ENCODE data around the gene MCMBP. TPM values are rescaled to one million over a fixed set of nuclear protein-coding genes. Genes with fewer than 3 reads are reported as not detected.

The MCMBP gene
- total and polyA plus RNA-seq, 2 donors (not counting 1 experiment from before 2014, with no cell fraction given): 27.1 to 36.0 TPM

GRCh38 chr10:119832951-119833350 lies 39.7 kb downstream of the MCMBP start:
- intact Hi-C loops (cut with micrococcal nuclease): no loop called here
- Histone ChIP-seq H3K4me2 (replicated peaks; ENCODE audit: low read depth, low read length, poor library complexity, severe bottlenecking) (no peak overlapping the region), H2AFZ (ENCODE audit: insufficient read depth, low read depth, low read length, poor library complexity, severe bottlenecking) (no peak overlapping the region), H3K9me3 (ENCODE audit: control extremely low read depth in 1 of 3, control insufficient read depth in 2 of 3, insufficient read depth in 1 of 3, low read length in 2 of 3) (no peaks in the 10 kb centered on the region), H3K9ac (ENCODE audit: low read length) (no peak overlapping the region), H3K36me3 (replicated peaks in 1 of 2; ENCODE audit: control extremely low read depth in 1 of 2, control insufficient read depth in 1 of 2, extremely low read depth in 1 of 2, insufficient read depth in 2 of 2, low read length in 1 of 2) (peaks cover 27 to 88% of the 10 kb centered on the region in 2 experiments), H3K27ac (ENCODE audit: low read length in 2 of 2) (peak overlapping the region in 1 of 2 donors; percentile 47), H3K27me3 (replicated peaks in 1 of 4; ENCODE audit: control extremely low read depth in 1 of 4, control insufficient read depth in 3 of 4, insufficient read depth in 4 of 4, low read length in 3 of 4) (no peaks in the 10 kb centered on the region), H4K20me1 (ENCODE audit: control insufficient read depth, insufficient read depth, low read length, poor library complexity, severe bottlenecking) (no peaks in the 10 kb centered on the region), H3K4me1 (ENCODE audit: control insufficient read depth in 2 of 2, insufficient read depth in 2 of 2, low read length in 2 of 2) (no peaks in the 10 kb centered on the region), H3K4me3 (ENCODE audit: control extremely low read depth in 1 of 5, extremely low read depth in 1 of 5, insufficient read depth in 1 of 5, low read depth in 2 of 5, low read length in 4 of 5) (no peak overlapping the region), H3K79me2 (ENCODE audit: control insufficient read depth, insufficient read depth, low read length) (no peaks in the 10 kb centered on the region)
- POLR2A ChIA-PET: no interaction called here
- Mint-ChIP-seq H3K27ac (no peak overlapping the region), H3K27me3 (no peaks in the 10 kb centered on the region), H3K4me1 (no peaks in the 10 kb centered on the region), H3K4me3 (no peak overlapping the region), H3K9me3 (ENCODE audit: insufficient read depth) (no peaks in the 10 kb centered on the region)
- CTCF ChIA-PET: no interaction called here
- TF ChIP-seq EZH2 (IDR thresholded peaks at IDR 0.05; ENCODE audit: borderline replicate concordance, insufficient read depth, low read depth, low read length, poor library complexity, severe bottlenecking): no peak
- DNase-seq: no peak
- WGBS (ENCODE audit: insufficient coverage): no CpG with 5 or more reads among the region's 2 CpGs
- no peak for ATAC-seq (ENCODE audit: low read depth)

GRCh38 chr10:119831656-119832055 lies 41.0 kb downstream of the MCMBP start:
- Histone ChIP-seq H3K27me3 (replicated peaks in 1 of 4; ENCODE audit: control extremely low read depth in 1 of 4, control insufficient read depth in 3 of 4, insufficient read depth in 4 of 4, low read length in 3 of 4) (no peaks in the 10 kb centered on the region), H3K36me3 (replicated peaks in 1 of 2; ENCODE audit: control extremely low read depth in 1 of 2, control insufficient read depth in 1 of 2, extremely low read depth in 1 of 2, insufficient read depth in 2 of 2, low read length in 1 of 2) (peaks cover 35 to 79% of the 10 kb centered on the region in 2 experiments), H3K9ac (ENCODE audit: low read length) (no peak overlapping the region), H3K79me2 (ENCODE audit: control insufficient read depth, insufficient read depth, low read length) (no peaks in the 10 kb centered on the region), H4K20me1 (ENCODE audit: control insufficient read depth, insufficient read depth, low read length, poor library complexity, severe bottlenecking) (no peaks in the 10 kb centered on the region), H3K9me3 (ENCODE audit: control extremely low read depth in 1 of 3, control insufficient read depth in 2 of 3, insufficient read depth in 1 of 3, low read length in 2 of 3) (no peaks in the 10 kb centered on the region), H3K4me2 (replicated peaks; ENCODE audit: low read depth, low read length, poor library complexity, severe bottlenecking) (no peak overlapping the region), H3K4me1 (ENCODE audit: control insufficient read depth in 2 of 2, insufficient read depth in 2 of 2, low read length in 2 of 2) (no peaks in the 10 kb centered on the region), H2AFZ (ENCODE audit: insufficient read depth, low read depth, low read length, poor library complexity, severe bottlenecking) (no peak overlapping the region), H3K27ac (ENCODE audit: low read length in 2 of 2) (no peak overlapping the region), H3K4me3 (ENCODE audit: control extremely low read depth in 1 of 5, extremely low read depth in 1 of 5, insufficient read depth in 1 of 5, low read depth in 2 of 5, low read length in 4 of 5) (no peak overlapping the region)
- POLR2A ChIA-PET: no interaction called here
- CTCF ChIA-PET: interaction anchor here (0.6 kb wide), 1 partner anchor 284 kb away, joined by 3 read pairs; no protein-coding TSS in a partner anchor
- H3K4me3 Mint-ChIP-seq: no peak overlapping the region
- ATAC-seq (ENCODE audit: low read depth): no peak
- intact Hi-C loops (cut with micrococcal nuclease): no loop called here
- H3K27ac Mint-ChIP-seq: peak overlapping the region; percentile 26
- H3K4me1 Mint-ChIP-seq: no peaks in the 10 kb centered on the region
- 99% methylated on average over 7 of the region's 11 CpGs for WGBS (ENCODE audit: insufficient coverage)
- no peaks in the 10 kb centered on the region for H3K27me3 Mint-ChIP-seq
- TF ChIP-seq CTCF (IDR thresholded peaks at IDR 0.05) (no peak), EZH2 (IDR thresholded peaks at IDR 0.05; ENCODE audit: borderline replicate concordance, insufficient read depth, low read depth, low read length, poor library complexity, severe bottlenecking) (no peak)
- H3K9me3 Mint-ChIP-seq (ENCODE audit: insufficient read depth): no peaks in the 10 kb centered on the region
- no peak for DNase-seq

Measured in B cell (primary cell).